GM12878 (cell line): ENCODE results near the gene CSTB. TPM values are rescaled to one million over a fixed set of nuclear protein-coding genes. Genes with fewer than 3 reads are reported as not detected.

Source experiments
- ATAC-seq: fragments of 200-7000 bp; cut with Tn5 transposase; 3 replicates; pipeline ENCODE4 v1.9.1; 2020; ENCODE audit warnings: mild to moderate bottlenecking, moderate library complexity
- BruUV-seq: library from RNA; stranded (reverse); fragments of 400-500 nt; replicated peaks from 2 replicates; lab custom pipeline; 2021; lab: Mats Ljungman, UMichigan
- CTCF ChIA-PET: fragments of 300-600 bp; sonication (Branson Sonifier 250); formaldehyde crosslinking; extraction: SDS; loops from one replicate; lab custom pipeline; 2021; ENCODE audit warnings: inconsistent platforms; lab: Yijun Ruan, JAX
- POLR2A ChIA-PET: fragments of 350-600 bp; formaldehyde crosslinking; extraction: SDS; loops from one replicate; lab custom pipeline; 2021; ENCODE audit warnings: inconsistent platforms; lab: Charles Lee
- RAD21 ChIA-PET: fragments of 300-600 bp; sonication (Branson Sonifier 250); formaldehyde crosslinking; loops from one replicate; lab custom pipeline; 2023; ENCODE audit warnings: antibody characterized with exemption; ENCODE audit not compliant: unreplicated experiment; lab: Charles Lee
- SMC1A ChIA-PET: fragments of 300-600 bp; sonication (Branson Sonifier 250); formaldehyde crosslinking; loops from one replicate; lab custom pipeline; 2023; ENCODE audit not compliant: unreplicated experiment, uncharacterized antibody; lab: Charles Lee
- DNase-seq: peaks from one replicate; pipeline ENCODE4 v3.0.0-alpha.2; 2011; ENCODE audit warnings: low read depth, low spot score
- FAIRE-seq: peaks from 3 replicates; lab custom pipeline; 2011; peaks lifted over from hg19 to GRCh38; lab: Jason Lieb, UNC
- H2AFZ ChIP-seq: 2 replicates; pipeline ENCODE4 v1.6.0; 2011; ENCODE audit warnings: low read depth, low read length, control low read depth; ENCODE audit not compliant: control insufficient read depth
- H3K27ac ChIP-seq: 2 replicates; pipeline ENCODE4 v1.5.1; 2011; ENCODE audit warnings: control low read depth; ENCODE audit not compliant: control insufficient read depth, insufficient read depth
- H3K27me3 ChIP-seq, 2 experiments: replicated peaks in 1 of 2; 2 replicates each; pipeline versions ENCODE4 v1.6.0 to v1.6.1; 2011; ENCODE audit warnings: low read length in 1 of 2; ENCODE audit not compliant: control insufficient read depth in 2 of 2, insufficient read depth in 2 of 2
- H3K36me3 ChIP-seq, 2 experiments: 2 replicates each; pipeline ENCODE4 v1.5.1; 2011; ENCODE audit warnings: low read length in 1 of 2; ENCODE audit not compliant: control insufficient read depth in 2 of 2, insufficient read depth in 2 of 2
- H3K4me1 ChIP-seq: 2 replicates; pipeline ENCODE4 v1.6.1; 2011; ENCODE audit warnings: mild to moderate bottlenecking, low read length, moderate library complexity, mixed read lengths; ENCODE audit not compliant: control insufficient read depth, insufficient read depth
- H3K4me2 ChIP-seq: 2 replicates; pipeline ENCODE4 v1.6.0; 2011; ENCODE audit warnings: control low read depth; ENCODE audit not compliant: control insufficient read depth, insufficient read depth
- H3K4me3 ChIP-seq: fragments of 200-600 bp; sonication (generic); 2 replicates; pipeline ENCODE4 v1.5.1; 2016
- H3K79me2 ChIP-seq: 2 replicates; pipeline ENCODE4 v1.6.0; 2011; ENCODE audit warnings: low read length; ENCODE audit not compliant: control insufficient read depth, insufficient read depth
- H3K9ac ChIP-seq: 2 replicates; pipeline ENCODE4 v1.8.0; 2011; ENCODE audit warnings: low read length, control low read depth, mixed read lengths; ENCODE audit not compliant: control insufficient read depth, insufficient read depth
- H3K9me3 ChIP-seq: replicated peaks from 3 replicates; pipeline ENCODE4 v1.5.1; 2011; ENCODE audit warnings: mild to moderate bottlenecking, low read length; ENCODE audit not compliant: control insufficient read depth, insufficient read depth
- H4K20me1 ChIP-seq: 2 replicates; pipeline ENCODE4 v1.6.0; 2011; ENCODE audit not compliant: control insufficient read depth, insufficient read depth
- ASH2L ChIP-seq: fragments of 300-600, 200-600 bp; sonication (generic); IDR thresholded peaks from 2 replicates; pipeline ENCODE4 v1.6.1; 2017; ENCODE audit warnings: low read depth, mild to moderate bottlenecking, borderline replicate concordance
- ATF7 ChIP-seq: fragments of 450-650 bp; IDR thresholded peaks from 2 replicates; pipeline ENCODE4 v1.6.1; 2016; ENCODE audit warnings: low read depth, mild to moderate bottlenecking
- BHLHE40 ChIP-seq, 2 experiments: fragments of 450-650 bp in 1 of 2; IDR thresholded peaks; 2 replicates each; pipeline ENCODE4 v1.6.1; 2011 to 2017; ENCODE audit warnings: low read depth in 2 of 2, borderline replicate concordance in 1 of 2, improper control_type of control experiment in 1 of 2, low read length in 1 of 2, mild to moderate bottlenecking in 1 of 2
- CBX5 ChIP-seq: sonication (generic); IDR thresholded peaks from 2 replicates; pipeline ENCODE4 v1.6.1; 2016; ENCODE audit warnings: low read depth, moderate library complexity, mild to moderate bottlenecking, inconsistent platforms
- CHD4 ChIP-seq: fragments of 200-600 bp; sonication (generic); IDR thresholded peaks from 2 replicates; pipeline ENCODE4 v1.6.1; 2016; ENCODE audit warnings: mild to moderate bottlenecking
- FOXK2 ChIP-seq: fragments of 450-650 bp; IDR thresholded peaks from 2 replicates; pipeline ENCODE4 v1.6.1; 2017; ENCODE audit warnings: mild to moderate bottlenecking, moderate library complexity
- JUNB ChIP-seq: IDR thresholded peaks from 2 replicates; pipeline ENCODE4 v1.6.1; 2016; ENCODE audit warnings: antibody characterized with exemption, mild to moderate bottlenecking
- NBN ChIP-seq: fragments of 450-650 bp; IDR thresholded peaks from 2 replicates; pipeline ENCODE4 v1.6.1; 2016
- NR2C1 ChIP-seq: fragments of 450-650 bp; IDR thresholded peaks from 2 replicates; pipeline ENCODE4 v1.6.1; 2017; ENCODE audit warnings: antibody characterized with exemption, mild to moderate bottlenecking, moderate library complexity
- RBBP5 ChIP-seq: fragments of 200-600 bp; sonication (generic); conservative IDR thresholded peaks from 2 replicates; pipeline ENCODE4 v1.6.1; 2016
- SMARCA5 ChIP-seq: fragments of 450-650 bp; IDR thresholded peaks from 2 replicates; pipeline ENCODE4 v1.6.1; 2017; ENCODE audit warnings: mild to moderate bottlenecking
- SPI1 ChIP-seq: IDR thresholded peaks from 2 replicates; pipeline ENCODE4 v1.6.1; 2011; ENCODE audit warnings: low read depth, mild to moderate bottlenecking, low read length, moderate library complexity, borderline replicate concordance; ENCODE audit not compliant: insufficient read depth
- YBX1 ChIP-seq: fragments of 450-650 bp; IDR thresholded peaks from 2 replicates; pipeline ENCODE4 v1.6.1; 2016; ENCODE audit warnings: antibody characterized with exemption
- ZNF207 ChIP-seq: fragments of 450-650 bp; IDR thresholded peaks from 2 replicates; pipeline ENCODE4 v1.6.1; 2014; ENCODE audit warnings: antibody characterized with exemption, mild to moderate bottlenecking, borderline replicate concordance
- ZZZ3 ChIP-seq: IDR thresholded peaks from 2 replicates; pipeline ENCODE4 v1.6.1; 2011; ENCODE audit warnings: low read depth; ENCODE audit not compliant: control insufficient read depth, insufficient read length
- WGBS: methylation state at CpG from one replicate; pipeline ENCODE4 v1.1.6; 2016; ENCODE audit warnings: low lambda C conversion rate; ENCODE audit not compliant: insufficient replicate concordance, insufficient coverage; ENCODE audit errors: missing lambda C conversion rate; 5-methylcytosine and 5-hydroxymethylcytosine counted together
- in situ Hi-C: fragments of 300-500 bp; cut with MboI; formaldehyde crosslinking; loops from 9 replicates; pipeline ENCODE4 v1.14.3; 2018; ENCODE audit warnings: mixed read lengths
- intact Hi-C: fragments of 100-400 bp; cut with micrococcal nuclease; formaldehyde crosslinking; loops from one replicate; pipeline ENCODE4 v1.14.2; 2022; ENCODE audit not compliant: unreplicated experiment
- polyA plus RNA-seq, 11 experiments: library from polyadenylated mRNA; depleted of rRNA in 4 of 11; unstranded in 6 of 11; stranded (reverse) in 5 of 11; fragments of >200 nt; fragmentation: Nextera tagmentation in 4 of 11; fragmentation: Illumina TruSeq in 1 of 11; extraction: Ambion mirVana in 4 of 11; extraction: Trizol in 1 of 11; gene quantifications; 1 replicate in 1 of 11; 2 replicates in 10 of 11; pipeline versions ENCODE4 v1.2.1 to v1.2.3, GENCODE V29; 2011 to 2016; ENCODE audit warnings: inconsistent platforms in 2 of 11, missing spikeins in 2 of 11, low read depth in 1 of 11
- total RNA-seq, 4 experiments: library from RNA; depleted of rRNA in 3 of 4; stranded (reverse); fragments of >200 nt in 3 of 4; fragmentation: Illumina TruSeq in 1 of 4; extraction: Trizol in 1 of 4; gene quantifications; 2 replicates each; pipeline versions ENCODE4 v1.2.1 to v1.2.3, GENCODE V29; 2013 to 2021
- TF ChIP-seq, protein P1 (sequence below): fragments of 450-650 bp; IDR thresholded peaks from 2 replicates; pipeline ENCODE4 v1.6.1; 2014; ENCODE audit warnings: mild to moderate bottlenecking

The CSTB gene
- total and polyA plus RNA-seq, 10 of the 15 experiments (the other 5 are each of a cell fraction or from before 2014, with no cell fraction given) = 12.5 to 82.7 (median 41.9) TPM

DNA sequence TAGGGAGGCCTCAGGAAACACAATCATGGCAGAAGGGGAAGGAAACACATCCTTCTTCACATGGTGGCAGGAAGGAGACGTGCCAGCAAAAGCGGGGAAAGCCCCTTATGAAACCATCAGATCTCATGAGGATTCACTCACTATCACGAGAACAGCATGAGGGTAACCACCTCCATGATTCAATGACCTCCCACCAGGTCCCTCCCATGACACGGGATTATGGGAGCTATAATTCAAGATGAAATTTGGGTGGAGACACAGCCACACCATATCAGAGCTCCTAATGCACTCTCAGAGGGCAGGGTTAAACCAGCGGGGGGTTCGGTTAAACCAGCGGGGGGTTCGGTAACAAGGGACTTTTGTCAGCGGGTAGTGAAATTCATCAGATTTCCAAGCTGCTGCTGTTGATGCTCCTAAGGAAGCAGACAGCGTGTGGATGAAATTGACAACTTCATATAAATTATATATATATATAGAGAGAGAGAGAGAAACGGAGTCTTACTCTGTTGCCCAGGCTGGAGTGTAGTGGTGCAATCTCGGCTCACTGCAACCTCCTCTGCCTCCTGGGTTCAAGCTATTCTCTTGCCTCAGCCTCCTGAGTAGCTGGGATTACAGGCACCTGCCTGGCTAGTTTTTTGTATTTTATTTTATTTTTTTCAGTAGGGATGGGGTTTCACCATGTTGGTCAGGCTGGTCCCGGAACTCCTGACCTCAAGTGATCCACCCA is 4.2 kb downstream of the CSTB start:
- POLR2A ChIA-PET = interaction anchor here (0.5 to 1.2 kb wide), 4 partner anchors 11 to 246 kb away, joined by 3 to 4 read pairs (median 3); no protein-coding TSS in a partner anchor
- SMC1A ChIA-PET = no interaction called here
- CTCF ChIA-PET = interaction anchor here (1.6 kb wide), 1 partner anchor 10 kb away, joined by 4 read pairs; no protein-coding TSS in a partner anchor
- ATAC-seq (no peak), DNase-seq (no peak), FAIRE-seq (no peak)
- Histone ChIP-seq H3K9me3 (peaks cover 2% of the 10 kb centered on the region; the same call in 1 of the 3 replicates), H3K4me1 (peaks cover 4% of the 10 kb centered on the region), H2AFZ (no peak overlapping the region), H3K27ac (no peak overlapping the region), H3K4me3 (no peak overlapping the region), H3K79me2 (peaks cover 10% of the 10 kb centered on the region), H3K36me3 (peaks cover 2 to 5% of the 10 kb centered on the region in 2 experiments; a peak in 2 of 4 replicates), H3K27me3 (no peaks in the 10 kb centered on the region), H4K20me1 (no peaks in the 10 kb centered on the region), H3K9ac (no peak overlapping the region), H3K4me2 (no peak overlapping the region)
- RAD21 ChIA-PET = interaction anchor here (1.3 kb wide), 1 partner anchor 17 kb away, joined by 3 read pairs; the partner anchor contains the start of gene RRP1
- in situ Hi-C loops = no loop called here
- WGBS = 77% methylated on average over 13 of the region's 13 CpGs
- TF ChIP-seq NBN (no peak), SPI1 (no peak), BHLHE40 (IDR thresholded peaks at IDR 0.05; ENCODE audit: borderline replicate concordance in 1 of 2, low read depth in 2 of 2, low read length in 1 of 2) (no peak), CBX5 (no peak), NR2C1 (no peak), SMARCA5 (no peak), FOXK2 (no peak), RBBP5 (no peak), ZZZ3 (no peak), CHD4 (no peak), ATF7 (no peak), YBX1 (no peak), JUNB (no peak), ZNF207 (no peak), ASH2L (no peak)
- TF ChIP-seq, protein P1, sequence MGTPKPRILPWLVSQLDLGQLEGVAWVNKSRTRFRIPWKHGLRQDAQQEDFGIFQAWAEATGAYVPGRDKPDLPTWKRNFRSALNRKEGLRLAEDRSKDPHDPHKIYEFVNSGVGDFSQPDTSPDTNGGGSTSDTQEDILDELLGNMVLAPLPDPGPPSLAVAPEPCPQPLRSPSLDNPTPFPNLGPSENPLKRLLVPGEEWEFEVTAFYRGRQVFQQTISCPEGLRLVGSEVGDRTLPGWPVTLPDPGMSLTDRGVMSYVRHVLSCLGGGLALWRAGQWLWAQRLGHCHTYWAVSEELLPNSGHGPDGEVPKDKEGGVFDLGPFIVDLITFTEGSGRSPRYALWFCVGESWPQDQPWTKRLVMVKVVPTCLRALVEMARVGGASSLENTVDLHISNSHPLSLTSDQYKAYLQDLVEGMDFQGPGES = no peak
- intact Hi-C loops = no loop called here
- BruUV-seq = no TSS peak
